Hippocampal formation (tissue), 2 donors: Measurements from ENCODE around the gene CDC37.

Experiments used
- DNase-seq, 2 donors: peaks; one replicate each; lab custom pipeline; 2025; lab: John Stamatoyannopoulos, UW

The CDC37 gene

GRCh38 chr19:10403137-10404021 is at the start of gene CDC37:
Gene CDC37, minus strand, starts transcription at chr19:10403542. Its CDS starts 63 bp downstream, at chr19:10403479.
- peak; percentile 91 to 94 for DNase-seq

- no peak for DNase-seq
These were observed 47.7 kb upstream of the CDC37 start for GRCh38 chr19:10450853-10451609.

- DNase-seq = no peak
These were observed 47.0 kb upstream of the CDC37 start for GRCh38 chr19:10450191-10450852.

GRCh38 chr19:10449037-10449436 is 45.7 kb upstream of the CDC37 start:
- no peak for DNase-seq

GRCh38 chr19:10442698-10443097 is 39.4 kb upstream of the CDC37 start:
- no peak for DNase-seq

GRCh38 chr19:10439588-10439987 is 36.2 kb upstream of the CDC37 start:
- no peak for DNase-seq

GRCh38 chr19:10433131-10433536 is 29.8 kb upstream of the CDC37 start:
- no peak for DNase-seq

- no peak for DNase-seq
These were observed 29.4 kb upstream of the CDC37 start for GRCh38 chr19:10432736-10433130.

GRCh38 chr19:10431943-10432735 is 28.8 kb upstream of the CDC37 start:
- DNase-seq = no peak

GRCh38 chr19:10431254-10431942 is 28.1 kb upstream of the CDC37 start:
- no peak for DNase-seq

- no peak for DNase-seq
These were observed 27.3 kb upstream of the CDC37 start for GRCh38 chr19:10430505-10431253.

GRCh38 chr19:10428996-10429381 is 25.6 kb upstream of the CDC37 start:
- DNase-seq = no peak

GRCh38 chr19:10427169-10427568 is 23.8 kb upstream of the CDC37 start:
- DNase-seq = no peak

GRCh38 chr19:10424011-10424637 is 20.8 kb upstream of the CDC37 start:
- peak; percentile 41 to 42 for DNase-seq

- DNase-seq = no peak
These were observed 19.5 kb upstream of the CDC37 start for GRCh38 chr19:10422846-10423245.

- no peak for DNase-seq
These were observed 18.7 kb upstream of the CDC37 start for GRCh38 chr19:10422046-10422461.

GRCh38 chr19:10421240-10422045 is 18.1 kb upstream of the CDC37 start:
- no peak for DNase-seq

- no peak for DNase-seq
These were observed 17.3 kb upstream of the CDC37 start, which contains the start of gene PDE4A for GRCh38 chr19:10420444-10421239. Gene PDE4A, plus strand, starts transcription at chr19:10420538. Its CDS starts 227 bp downstream, at chr19:10420765.
